WTC11 (cell line): Measurements from ENCODE around the gene CCL8. TPM values are rescaled to one million over a fixed set of nuclear protein-coding genes. Genes with fewer than 3 reads are reported as not detected.

Source experiments
- ATAC-seq: fragments of 200-7000 bp; cut with Tn5 transposase; 2 replicates; pipeline ENCODE4 v1.10.0; 2021; ENCODE audit warnings: mild to moderate bottlenecking, moderate library complexity
- CTCF ChIA-PET: fragments of 300-600 bp; sonication (Branson Sonifier 250); formaldehyde crosslinking; loops from one replicate; lab custom pipeline; 2021; ENCODE audit warnings: antibody characterized with exemption; lab: Charles Lee
- POLR2A ChIA-PET: fragments of 350-600 bp; sonication (Branson Sonifier 250); formaldehyde crosslinking; loops from one replicate; lab custom pipeline; 2021; ENCODE audit warnings: antibody characterized with exemption; lab: Charles Lee
- DNase-seq: peaks from one replicate; pipeline ENCODE4 v3.0.0; 2021; ENCODE audit warnings: low spot score
- H3K27ac Mint-ChIP-seq: 2 replicates; pipeline ENCODE4 v1.8.0; 2021; ENCODE audit warnings: mixed read lengths
- H3K27me3 Mint-ChIP-seq: 2 replicates; pipeline ENCODE4 v1.8.0; 2021; ENCODE audit warnings: low read depth, mild to moderate bottlenecking, moderate library complexity, mixed read lengths
- H3K36me3 Mint-ChIP-seq: 2 replicates; pipeline ENCODE4 v1.8.0; 2021; ENCODE audit warnings: mixed read lengths
- H3K4me1 Mint-ChIP-seq: 2 replicates; pipeline ENCODE4 v1.8.0; 2022; ENCODE audit warnings: mixed read lengths
- H3K4me3 Mint-ChIP-seq: 2 replicates; pipeline ENCODE4 v1.8.0; 2021; ENCODE audit warnings: mild to moderate bottlenecking, moderate library complexity, mixed read lengths
- H3K9me3 Mint-ChIP-seq: 2 replicates; pipeline ENCODE4 v1.8.0; 2021; ENCODE audit warnings: mixed read lengths
- AFF4 ChIP-seq: sonication (generic); formaldehyde crosslinking; IDR thresholded peaks from 2 replicates; pipeline ENCODE4 v1.8.1; 2023; ENCODE audit warnings: mild to moderate bottlenecking, missing genetic modification reagents, borderline replicate concordance
- CDX4 ChIP-seq: fragments of 250-450 bp; sonication (Bioruptor Pico); IDR thresholded peaks from 2 replicates; pipeline ENCODE4 v1.9.0; 2021; ENCODE audit warnings: moderate library complexity, mild to moderate bottlenecking, inconsistent platforms, borderline replicate concordance
- CREB1 ChIP-seq: sonication (generic); formaldehyde crosslinking; IDR thresholded peaks from 2 replicates; pipeline ENCODE4 v1.8.0; 2023; ENCODE audit warnings: mild to moderate bottlenecking, missing genetic modification reagents
- CREM ChIP-seq: sonication (generic); formaldehyde crosslinking; IDR thresholded peaks from 2 replicates; pipeline ENCODE4 v1.8.1; 2022; ENCODE audit warnings: mild to moderate bottlenecking, missing genetic modification reagents, moderate library complexity
- ETV6 ChIP-seq: sonication (generic); formaldehyde crosslinking; IDR thresholded peaks from 2 replicates; pipeline ENCODE4 v1.8.1; 2022; ENCODE audit warnings: mild to moderate bottlenecking, missing genetic modification reagents
- FOXP1 ChIP-seq: sonication (generic); formaldehyde crosslinking; IDR thresholded peaks from 2 replicates; pipeline ENCODE4 v1.8.0; 2022; ENCODE audit warnings: missing genetic modification reagents, mild to moderate bottlenecking, moderate library complexity, borderline replicate concordance
- GTF2I ChIP-seq: fragments of 250-450 bp; sonication (Bioruptor Pico); conservative IDR thresholded peaks from 2 replicates; pipeline ENCODE4 v1.4.0; 2021; ENCODE audit warnings: mild to moderate bottlenecking
- NFYB ChIP-seq: sonication (generic); formaldehyde crosslinking; conservative IDR thresholded peaks from 2 replicates; pipeline ENCODE4 v1.8.0; 2022; ENCODE audit warnings: low read depth, missing genetic modification reagents
- NR1H2 ChIP-seq: sonication (generic); formaldehyde crosslinking; IDR thresholded peaks from 2 replicates; pipeline ENCODE4 v1.9.0; 2021; ENCODE audit warnings: mild to moderate bottlenecking, moderate library complexity, missing genetic modification reagents
- PRRX2 ChIP-seq: fragments of 250-450 bp; sonication (Bioruptor Pico); IDR thresholded peaks from 2 replicates; pipeline ENCODE4 v1.8.0; 2021; ENCODE audit warnings: mild to moderate bottlenecking
- RORB ChIP-seq: fragments of 250-450 bp; sonication (Bioruptor Pico); IDR thresholded peaks from 2 replicates; pipeline ENCODE4 v1.9.0; 2021; ENCODE audit warnings: mild to moderate bottlenecking
- TEAD1 ChIP-seq: sonication (generic); formaldehyde crosslinking; IDR thresholded peaks from 2 replicates; pipeline ENCODE4 v1.8.0; 2022; ENCODE audit warnings: mild to moderate bottlenecking, missing genetic modification reagents
- TEAD4 ChIP-seq: sonication (generic); formaldehyde crosslinking; IDR thresholded peaks from 2 replicates; pipeline ENCODE4 v1.8.0; 2022; ENCODE audit warnings: mild to moderate bottlenecking, missing genetic modification reagents
- USF2 ChIP-seq: sonication (generic); formaldehyde crosslinking; IDR thresholded peaks from 2 replicates; pipeline ENCODE4 v1.8.1; 2023; ENCODE audit warnings: mild to moderate bottlenecking, missing genetic modification reagents, moderate library complexity
- ZNF232 ChIP-seq: sonication (generic); formaldehyde crosslinking; IDR thresholded peaks from 2 replicates; pipeline ENCODE4 v1.8.0; 2022; ENCODE audit warnings: mild to moderate bottlenecking, missing genetic modification reagents
- ZNF263 ChIP-seq: sonication (generic); formaldehyde crosslinking; IDR thresholded peaks from 2 replicates; pipeline ENCODE4 v1.8.1; 2022; ENCODE audit warnings: low read depth, mild to moderate bottlenecking, moderate library complexity, missing genetic modification reagents
- ZNF317 ChIP-seq: sonication (generic); formaldehyde crosslinking; IDR thresholded peaks from 2 replicates; pipeline ENCODE4 v1.8.1; 2023; ENCODE audit warnings: low read depth, mild to moderate bottlenecking, moderate library complexity, missing genetic modification reagents, borderline replicate concordance
- ZNF423 ChIP-seq: fragments of 250-450 bp; sonication (Bioruptor Pico); IDR thresholded peaks from 2 replicates; pipeline ENCODE4 v2.1.2; 2022; ENCODE audit warnings: mild to moderate bottlenecking, moderate library complexity
- total RNA-seq: library from RNA; stranded (reverse); gene quantifications from 3 replicates; pipeline ENCODE4 v1.2.3, GENCODE V29; 2021
- TF ChIP-seq, protein P1 (sequence below): sonication (generic); formaldehyde crosslinking; IDR thresholded peaks from 2 replicates; pipeline ENCODE4 v1.8.1; 2023; ENCODE audit warnings: mild to moderate bottlenecking, moderate library complexity, missing genetic modification reagents
- TF ChIP-seq, protein P2 (sequence below): fragments of 250-450 bp; sonication (Bioruptor Pico); IDR thresholded peaks from 2 replicates; pipeline ENCODE4 v1.9.0; 2021; ENCODE audit warnings: mild to moderate bottlenecking
- TF ChIP-seq, protein P3 (sequence below): sonication (generic); formaldehyde crosslinking; IDR thresholded peaks from 2 replicates; pipeline ENCODE4 v1.8.1; 2023; ENCODE audit warnings: mild to moderate bottlenecking, missing genetic modification reagents, moderate library complexity
- TF ChIP-seq, protein P4 (sequence below): sonication (generic); formaldehyde crosslinking; conservative IDR thresholded peaks from 2 replicates; pipeline ENCODE4 v1.8.1; 2023; ENCODE audit warnings: mild to moderate bottlenecking, low read depth, missing genetic modification reagents, moderate library complexity

Gene CCL8
- total RNA-seq, 1 experiment from 2014 or later: not detected

GRCh38 chr17:34370376-34370996, 51.3 kb downstream of the CCL8 start:
- peaks cover 19% of the 10 kb centered on the region for H3K4me1 Mint-ChIP-seq
- no peaks in the 10 kb centered on the region for H3K36me3 Mint-ChIP-seq
- no peaks in the 10 kb centered on the region for H3K9me3 Mint-ChIP-seq
- no peak for ATAC-seq
- DNase-seq: no peak
- TF ChIP-seq ZNF317 (no peak), ZNF423 (CRISPR knock-in tag) (no peak), TEAD1 (CRISPR knock-in tag) (no peak), ZNF263 (CRISPR knock-in tag) (no peak), CREB1 (CRISPR knock-in tag) (no peak), GTF2I (CRISPR knock-in tag) (no peak)
- TF ChIP-seq, protein P1, sequence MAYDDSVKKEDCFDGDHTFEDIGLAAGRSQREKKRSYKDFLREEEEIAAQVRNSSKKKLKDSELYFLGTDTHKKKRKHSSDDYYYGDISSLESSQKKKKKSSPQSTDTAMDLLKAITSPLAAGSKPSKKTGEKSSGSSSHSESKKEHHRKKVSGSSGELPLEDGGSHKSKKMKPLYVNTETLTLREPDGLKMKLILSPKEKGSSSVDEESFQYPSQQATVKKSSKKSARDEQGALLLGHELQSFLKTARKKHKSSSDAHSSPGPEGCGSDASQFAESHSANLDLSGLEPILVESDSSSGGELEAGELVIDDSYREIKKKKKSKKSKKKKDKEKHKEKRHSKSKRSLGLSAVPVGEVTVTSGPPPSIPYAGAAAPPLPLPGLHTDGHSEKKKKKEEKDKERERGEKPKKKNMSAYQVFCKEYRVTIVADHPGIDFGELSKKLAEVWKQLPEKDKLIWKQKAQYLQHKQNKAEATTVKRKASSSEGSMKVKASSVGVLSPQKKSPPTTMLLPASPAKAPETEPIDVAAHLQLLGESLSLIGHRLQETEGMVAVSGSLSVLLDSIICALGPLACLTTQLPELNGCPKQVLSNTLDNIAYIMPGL (CRISPR knock-in tag): no peak
- CTCF ChIA-PET: interaction anchor here (1.3 to 3.2 kb wide), 3 partner anchors 9 to 170 kb away, joined by 7 to 39 read pairs (median 8); no protein-coding TSS in a partner anchor
- POLR2A ChIA-PET: no interaction called here
- H3K27ac Mint-ChIP-seq: no peak overlapping the region
- 0 out of 2 replicates have a peak, but pooled peaks cover 2% of the 10 kb centered on the region for H3K27me3 Mint-ChIP-seq
- H3K4me3 Mint-ChIP-seq: no peak overlapping the region

- Mint-ChIP-seq H3K27ac (no peak overlapping the region), H3K9me3 (no peaks in the 10 kb centered on the region), H3K27me3 (0 out of 2 replicates have a peak, but pooled peaks cover 2% of the 10 kb centered on the region), H3K36me3 (no peaks in the 10 kb centered on the region), H3K4me1 (peaks cover 19% of the 10 kb centered on the region), H3K4me3 (no peak overlapping the region)
- POLR2A ChIA-PET: no interaction called here
- CTCF ChIA-PET: interaction anchor here (3.2 kb wide), 1 partner anchor 10 kb away, joined by 39 read pairs; no protein-coding TSS in a partner anchor
- ATAC-seq: no peak
- no peak for DNase-seq
- no peak for TF ChIP-seq NFYB (CRISPR knock-in tag)
- TF ChIP-seq, protein P2, sequence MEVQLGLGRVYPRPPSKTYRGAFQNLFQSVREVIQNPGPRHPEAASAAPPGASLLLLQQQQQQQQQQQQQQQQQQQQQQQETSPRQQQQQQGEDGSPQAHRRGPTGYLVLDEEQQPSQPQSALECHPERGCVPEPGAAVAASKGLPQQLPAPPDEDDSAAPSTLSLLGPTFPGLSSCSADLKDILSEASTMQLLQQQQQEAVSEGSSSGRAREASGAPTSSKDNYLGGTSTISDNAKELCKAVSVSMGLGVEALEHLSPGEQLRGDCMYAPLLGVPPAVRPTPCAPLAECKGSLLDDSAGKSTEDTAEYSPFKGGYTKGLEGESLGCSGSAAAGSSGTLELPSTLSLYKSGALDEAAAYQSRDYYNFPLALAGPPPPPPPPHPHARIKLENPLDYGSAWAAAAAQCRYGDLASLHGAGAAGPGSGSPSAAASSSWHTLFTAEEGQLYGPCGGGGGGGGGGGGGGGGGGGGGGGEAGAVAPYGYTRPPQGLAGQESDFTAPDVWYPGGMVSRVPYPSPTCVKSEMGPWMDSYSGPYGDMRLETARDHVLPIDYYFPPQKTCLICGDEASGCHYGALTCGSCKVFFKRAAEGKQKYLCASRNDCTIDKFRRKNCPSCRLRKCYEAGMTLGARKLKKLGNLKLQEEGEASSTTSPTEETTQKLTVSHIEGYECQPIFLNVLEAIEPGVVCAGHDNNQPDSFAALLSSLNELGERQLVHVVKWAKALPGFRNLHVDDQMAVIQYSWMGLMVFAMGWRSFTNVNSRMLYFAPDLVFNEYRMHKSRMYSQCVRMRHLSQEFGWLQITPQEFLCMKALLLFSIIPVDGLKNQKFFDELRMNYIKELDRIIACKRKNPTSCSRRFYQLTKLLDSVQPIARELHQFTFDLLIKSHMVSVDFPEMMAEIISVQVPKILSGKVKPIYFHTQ (CRISPR knock-in tag): no peak
- no peak for TF ChIP-seq ETV6 (CRISPR knock-in tag)
- TF ChIP-seq ZNF232: no peak
- TF ChIP-seq CREM (CRISPR knock-in tag): no peak
- TF ChIP-seq TEAD4 (CRISPR knock-in tag): no peak
- no peak for TF ChIP-seq USF2 (CRISPR knock-in tag)
- TF ChIP-seq RORB: no peak
- no peak for TF ChIP-seq PRRX2 (CRISPR knock-in tag)
- TF ChIP-seq, protein P3, sequence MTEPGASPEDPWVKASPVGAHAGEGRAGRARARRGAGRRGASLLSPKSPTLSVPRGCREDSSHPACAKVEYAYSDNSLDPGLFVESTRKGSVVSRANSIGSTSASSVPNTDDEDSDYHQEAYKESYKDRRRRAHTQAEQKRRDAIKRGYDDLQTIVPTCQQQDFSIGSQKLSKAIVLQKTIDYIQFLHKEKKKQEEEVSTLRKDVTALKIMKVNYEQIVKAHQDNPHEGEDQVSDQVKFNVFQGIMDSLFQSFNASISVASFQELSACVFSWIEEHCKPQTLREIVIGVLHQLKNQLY (CRISPR knock-in tag): no peak
- TF ChIP-seq AFF4: no peak
- no peak for TF ChIP-seq CDX4 (CRISPR knock-in tag)
- no peak for TF ChIP-seq NR1H2 (CRISPR knock-in tag)
- no peak for TF ChIP-seq FOXP1 (CRISPR knock-in tag)
- TF ChIP-seq, protein P4, sequence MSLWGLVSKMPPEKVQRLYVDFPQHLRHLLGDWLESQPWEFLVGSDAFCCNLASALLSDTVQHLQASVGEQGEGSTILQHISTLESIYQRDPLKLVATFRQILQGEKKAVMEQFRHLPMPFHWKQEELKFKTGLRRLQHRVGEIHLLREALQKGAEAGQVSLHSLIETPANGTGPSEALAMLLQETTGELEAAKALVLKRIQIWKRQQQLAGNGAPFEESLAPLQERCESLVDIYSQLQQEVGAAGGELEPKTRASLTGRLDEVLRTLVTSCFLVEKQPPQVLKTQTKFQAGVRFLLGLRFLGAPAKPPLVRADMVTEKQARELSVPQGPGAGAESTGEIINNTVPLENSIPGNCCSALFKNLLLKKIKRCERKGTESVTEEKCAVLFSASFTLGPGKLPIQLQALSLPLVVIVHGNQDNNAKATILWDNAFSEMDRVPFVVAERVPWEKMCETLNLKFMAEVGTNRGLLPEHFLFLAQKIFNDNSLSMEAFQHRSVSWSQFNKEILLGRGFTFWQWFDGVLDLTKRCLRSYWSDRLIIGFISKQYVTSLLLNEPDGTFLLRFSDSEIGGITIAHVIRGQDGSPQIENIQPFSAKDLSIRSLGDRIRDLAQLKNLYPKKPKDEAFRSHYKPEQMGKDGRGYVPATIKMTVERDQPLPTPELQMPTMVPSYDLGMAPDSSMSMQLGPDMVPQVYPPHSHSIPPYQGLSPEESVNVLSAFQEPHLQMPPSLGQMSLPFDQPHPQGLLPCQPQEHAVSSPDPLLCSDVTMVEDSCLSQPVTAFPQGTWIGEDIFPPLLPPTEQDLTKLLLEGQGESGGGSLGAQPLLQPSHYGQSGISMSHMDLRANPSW (CRISPR knock-in tag): no peak
These were observed 51.8 kb downstream of the CCL8 start for GRCh38 chr17:34370997-34371395.
